LNCaP clone FGC (cell line): ENCODE measurements around the gene POLR3K.

ENCODE experiments used
- DNase-seq: peaks from one replicate; pipeline ENCODE4 v3.0.0-alpha.2; 2011; ENCODE audit warnings: low read depth
- H3K4me3 ChIP-seq: 2 replicates; pipeline ENCODE4 v1.5.1; 2011; ENCODE audit warnings: mild to moderate bottlenecking, low read depth, low read length, control low read depth
- TF ChIP-seq, protein P1 (sequence below): IDR thresholded peaks from 2 replicates; pipeline ENCODE4 v1.5.1; 2012; ENCODE audit warnings: mild to moderate bottlenecking; ENCODE audit not compliant: control insufficient read depth, insufficient read depth; ENCODE audit errors: extremely low read depth

The POLR3K gene

DNA sequence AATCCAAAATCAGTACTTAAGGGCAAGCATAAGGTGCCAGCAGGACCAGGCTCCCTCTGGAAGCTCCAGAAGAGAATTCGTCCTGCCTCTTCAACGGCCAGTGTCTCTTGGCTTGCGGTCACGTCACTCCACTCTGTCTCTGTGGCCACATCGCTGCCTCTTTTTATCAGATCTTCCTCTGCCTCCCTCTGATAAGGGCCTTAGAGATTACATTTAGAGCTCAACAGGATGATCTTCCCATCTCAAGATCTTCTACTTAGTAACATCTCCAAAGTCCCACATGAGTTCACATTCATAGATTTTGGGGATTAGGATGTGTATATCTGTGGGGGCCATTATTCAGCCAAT, 41.5 kb upstream of the POLR3K start:
- DNase-seq, result no peak
- TF ChIP-seq, protein P1, sequence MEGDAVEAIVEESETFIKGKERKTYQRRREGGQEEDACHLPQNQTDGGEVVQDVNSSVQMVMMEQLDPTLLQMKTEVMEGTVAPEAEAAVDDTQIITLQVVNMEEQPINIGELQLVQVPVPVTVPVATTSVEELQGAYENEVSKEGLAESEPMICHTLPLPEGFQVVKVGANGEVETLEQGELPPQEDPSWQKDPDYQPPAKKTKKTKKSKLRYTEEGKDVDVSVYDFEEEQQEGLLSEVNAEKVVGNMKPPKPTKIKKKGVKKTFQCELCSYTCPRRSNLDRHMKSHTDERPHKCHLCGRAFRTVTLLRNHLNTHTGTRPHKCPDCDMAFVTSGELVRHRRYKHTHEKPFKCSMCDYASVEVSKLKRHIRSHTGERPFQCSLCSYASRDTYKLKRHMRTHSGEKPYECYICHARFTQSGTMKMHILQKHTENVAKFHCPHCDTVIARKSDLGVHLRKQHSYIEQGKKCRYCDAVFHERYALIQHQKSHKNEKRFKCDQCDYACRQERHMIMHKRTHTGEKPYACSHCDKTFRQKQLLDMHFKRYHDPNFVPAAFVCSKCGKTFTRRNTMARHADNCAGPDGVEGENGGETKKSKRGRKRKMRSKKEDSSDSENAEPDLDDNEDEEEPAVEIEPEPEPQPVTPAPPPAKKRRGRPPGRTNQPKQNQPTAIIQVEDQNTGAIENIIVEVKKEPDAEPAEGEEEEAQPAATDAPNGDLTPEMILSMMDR, result no peak
- no peak overlapping the region for H3K4me3 ChIP-seq

DNA sequence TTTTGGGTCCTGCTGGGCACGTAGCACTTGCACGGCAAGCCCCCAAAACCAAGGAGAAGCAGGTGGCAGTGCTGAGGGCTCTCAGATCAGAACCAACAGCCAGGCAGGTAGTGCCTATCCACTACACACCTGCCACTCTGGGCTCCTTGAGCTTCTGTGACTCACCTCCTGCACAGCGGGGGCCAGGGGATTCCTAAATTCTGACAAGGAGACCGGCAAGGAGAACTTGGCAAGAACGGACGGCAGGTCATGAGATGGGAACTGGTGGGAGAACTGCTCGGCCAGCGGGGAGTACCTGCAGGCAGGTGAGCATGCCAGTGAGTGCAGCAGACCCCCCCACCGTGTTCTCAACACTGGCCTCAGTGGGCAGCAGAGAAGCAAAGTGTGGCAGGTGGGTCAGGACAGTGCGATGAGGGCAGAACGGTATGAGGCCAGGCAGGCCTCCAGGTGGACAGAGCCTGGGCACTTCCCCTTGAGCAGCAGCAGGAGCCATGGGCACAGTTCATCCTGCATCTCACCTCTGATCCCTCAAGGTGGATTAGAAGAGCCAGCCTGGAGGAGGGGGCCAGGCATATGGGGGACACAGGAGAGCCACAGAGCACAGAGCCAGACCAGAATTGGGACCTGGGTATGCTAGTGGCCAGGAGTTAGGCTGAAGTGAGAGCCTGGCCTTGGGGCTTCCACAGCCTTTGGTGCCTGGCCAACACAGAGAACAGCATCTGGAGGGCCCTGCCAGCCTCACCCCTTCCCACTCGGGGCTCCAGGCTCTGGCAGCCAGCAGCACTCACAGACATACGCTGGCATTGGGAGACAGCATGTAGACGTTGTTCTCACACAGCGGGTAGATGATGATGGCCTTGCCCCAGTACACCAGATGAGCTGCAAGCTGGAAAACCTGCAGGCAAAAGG, 39.3 kb upstream of the POLR3K start:
- TF ChIP-seq, protein P1, result no peak
- H3K4me3 ChIP-seq, result no peak overlapping the region
- DNase-seq, result no peak

DNA sequence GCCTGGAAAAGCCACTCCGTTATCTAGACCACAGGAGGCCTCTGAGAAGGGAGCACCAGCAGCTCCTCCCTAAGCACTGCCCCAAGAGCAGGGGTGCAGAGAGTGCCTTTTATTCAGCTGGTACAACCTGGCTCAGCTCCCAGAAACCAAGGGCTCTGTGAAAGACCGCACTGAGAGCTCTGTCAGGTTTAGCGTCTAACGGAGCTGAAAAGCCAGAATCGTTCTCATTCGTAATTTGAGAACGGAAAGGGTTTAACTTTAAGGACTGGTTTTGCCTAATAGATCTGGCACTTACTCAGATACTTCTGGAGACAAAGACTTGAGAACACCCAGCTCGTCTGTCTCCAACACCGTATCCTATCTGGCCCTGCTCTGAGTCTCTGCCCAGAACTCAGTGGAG, 38.1 kb upstream of the POLR3K start:
- no peak for DNase-seq
- no peak overlapping the region for H3K4me3 ChIP-seq

DNA sequence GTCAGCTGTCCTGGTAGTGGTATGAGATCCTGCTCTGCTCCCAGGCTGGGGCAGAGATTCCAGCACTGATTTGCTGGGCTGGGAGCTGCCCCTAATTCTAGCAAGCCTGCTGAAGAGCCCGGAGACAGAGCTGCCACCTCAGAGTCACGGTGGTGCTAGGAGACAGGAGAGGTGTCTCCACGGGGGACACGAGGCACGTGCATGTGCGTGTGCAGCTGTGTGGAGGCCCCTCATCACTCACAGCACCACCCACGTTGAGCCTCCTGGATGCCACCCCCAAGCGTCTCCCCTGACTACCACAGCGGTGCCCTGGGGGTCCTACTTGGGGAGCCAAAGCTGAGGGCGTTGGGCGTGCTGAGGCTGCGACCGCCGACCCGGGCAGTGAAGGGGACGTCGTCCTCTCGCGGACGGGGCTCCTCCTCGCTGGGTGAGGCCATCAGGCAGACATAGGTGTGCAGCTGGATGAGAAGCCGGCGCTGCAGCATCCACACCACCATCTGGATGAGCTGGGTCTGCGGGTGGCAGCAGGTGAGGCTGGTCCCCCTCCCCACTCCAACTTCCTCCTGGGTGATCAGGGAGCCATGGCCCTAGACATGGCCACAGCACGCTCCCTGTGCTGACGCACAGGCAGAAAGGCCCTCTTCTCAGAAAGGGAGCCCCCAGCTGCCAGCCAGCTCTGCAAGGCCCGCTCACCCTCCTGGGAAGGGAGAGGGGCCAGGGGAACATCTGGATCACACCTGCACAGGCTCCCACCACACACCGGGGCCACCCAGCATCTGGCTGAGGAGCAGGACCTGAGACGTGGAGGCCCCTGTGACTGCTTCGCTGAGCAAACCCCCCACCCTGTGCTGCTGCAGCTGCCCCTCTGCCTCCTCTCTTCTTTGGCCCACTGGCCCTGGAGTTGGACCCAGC, 36.2 kb upstream of the POLR3K start:
- TF ChIP-seq, protein P1, result no peak
- H3K4me3 ChIP-seq, result no peak overlapping the region
- no peak for DNase-seq

More for the DNA sequence above, 38.1 kb upstream of the POLR3K start:
- TF ChIP-seq, protein P1, result no peak

DNA sequence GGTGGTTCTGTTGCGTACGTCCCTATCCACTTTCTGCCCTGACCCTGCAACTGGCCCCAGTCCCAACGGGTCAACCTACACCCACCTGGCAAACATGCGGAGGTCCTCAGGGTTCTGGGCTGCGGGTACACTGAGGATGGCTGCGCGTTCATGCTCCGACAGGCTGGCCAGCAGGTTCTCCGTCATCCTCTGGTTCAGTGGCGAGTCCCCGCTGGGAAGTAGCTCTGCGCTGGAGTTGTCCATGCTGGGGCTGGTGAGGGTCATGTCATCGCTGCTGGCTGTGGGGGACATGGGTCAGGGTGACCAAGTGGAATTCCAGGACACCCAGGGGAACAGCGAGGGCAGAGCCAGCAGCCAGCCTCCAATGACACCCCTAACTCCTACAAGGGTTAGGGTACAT, 35.2 kb upstream of the POLR3K start:
- TF ChIP-seq, protein P1, result no peak
- no peak for DNase-seq

DNA sequence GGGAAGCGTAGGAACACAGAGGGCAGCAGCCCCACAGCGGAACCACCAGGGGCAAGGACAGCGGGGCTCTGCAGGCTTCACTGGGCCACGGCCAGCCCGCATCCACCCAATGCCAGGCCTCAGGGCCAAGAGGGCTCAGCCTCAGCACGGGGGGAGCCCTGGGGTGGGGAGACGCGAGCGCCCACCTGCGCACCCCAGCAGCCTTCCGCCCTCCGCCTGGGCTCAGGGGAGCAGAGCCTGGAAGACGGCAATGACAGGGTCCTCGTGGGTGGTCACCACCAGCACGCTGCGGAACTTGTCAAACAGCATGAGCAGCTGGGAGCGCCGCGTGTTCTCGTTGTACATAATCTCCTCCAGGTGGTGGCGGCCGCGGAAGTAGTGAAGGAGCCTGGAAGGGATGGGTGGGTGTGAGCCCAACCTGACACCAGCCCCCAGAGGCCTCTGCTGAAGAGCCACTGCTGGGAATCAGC, 33.1 kb upstream of the POLR3K start:
- H3K4me3 ChIP-seq, result no peak overlapping the region
- TF ChIP-seq, protein P1, result no peak
- no peak for DNase-seq

More for the DNA sequence above, 35.2 kb upstream of the POLR3K start:
- no peak overlapping the region for H3K4me3 ChIP-seq
